ENCODE data around the gene CTNNAL1.
"Not testable (repeated sequence)": the region's sequence is repeated elsewhere in the genome, so short reads cannot be mapped to it uniquely, and the experiment has no call there.

Gene CTNNAL1

DNA sequence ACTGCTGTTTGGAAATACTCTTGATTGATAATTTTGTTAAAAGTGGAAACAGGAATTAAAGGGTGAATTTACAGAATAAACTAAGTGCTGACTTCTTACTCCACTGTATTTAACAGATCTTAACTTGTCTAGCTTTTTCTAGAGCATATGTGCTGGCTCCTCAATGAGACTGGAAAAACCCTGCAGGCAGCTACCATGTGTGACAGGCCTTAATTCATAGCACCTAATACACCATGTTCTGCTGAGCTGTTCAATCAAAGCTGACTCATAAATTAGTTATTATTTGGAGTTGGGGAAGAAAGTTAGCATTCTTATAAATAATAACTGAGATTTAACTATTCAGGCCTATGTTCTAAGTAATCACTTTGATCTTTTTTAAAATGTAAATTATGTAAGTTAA lies 29.4 kb downstream of the CTNNAL1 start:
- no peak for DNase-seq

DNA sequence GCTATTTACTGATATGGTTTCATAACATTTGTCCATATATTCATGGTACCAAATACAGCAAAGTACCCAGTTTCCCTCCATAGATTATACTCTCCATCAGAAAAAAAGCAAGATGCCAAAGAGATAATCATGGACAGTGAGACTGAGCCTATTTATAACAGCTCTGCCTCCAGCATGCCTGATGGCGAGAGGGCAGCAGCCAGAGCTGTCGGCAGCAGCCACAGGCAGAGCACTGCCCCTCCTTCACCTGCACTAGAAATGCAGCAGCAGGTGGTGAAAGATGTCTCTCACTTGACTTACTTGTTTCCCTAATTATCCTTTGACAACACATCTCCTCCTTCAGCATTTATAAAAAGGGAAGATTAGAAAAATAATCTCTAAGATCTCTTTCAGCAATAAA lies 32.4 kb downstream of the CTNNAL1 start:
- DNase-seq = no peak

DNA sequence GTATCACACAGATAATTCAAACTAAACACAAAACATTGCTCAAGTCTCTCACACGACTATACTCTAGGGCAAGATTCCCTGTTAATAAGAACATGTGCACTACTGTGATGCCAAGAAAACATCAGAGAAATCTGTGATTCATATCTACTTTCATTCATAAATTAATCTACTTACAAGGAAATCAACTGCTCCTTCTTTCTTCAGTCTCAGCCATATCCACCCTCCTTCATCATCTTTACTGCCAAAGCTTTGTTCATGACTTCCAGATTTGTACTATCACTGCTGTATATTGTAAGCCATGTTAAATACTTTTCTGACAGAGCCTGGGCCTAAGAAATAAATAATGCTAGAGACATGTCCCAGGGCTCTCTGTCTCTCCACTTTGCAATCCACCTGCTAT lies 35.1 kb downstream of the CTNNAL1 start:
- no peak for DNase-seq

DNA sequence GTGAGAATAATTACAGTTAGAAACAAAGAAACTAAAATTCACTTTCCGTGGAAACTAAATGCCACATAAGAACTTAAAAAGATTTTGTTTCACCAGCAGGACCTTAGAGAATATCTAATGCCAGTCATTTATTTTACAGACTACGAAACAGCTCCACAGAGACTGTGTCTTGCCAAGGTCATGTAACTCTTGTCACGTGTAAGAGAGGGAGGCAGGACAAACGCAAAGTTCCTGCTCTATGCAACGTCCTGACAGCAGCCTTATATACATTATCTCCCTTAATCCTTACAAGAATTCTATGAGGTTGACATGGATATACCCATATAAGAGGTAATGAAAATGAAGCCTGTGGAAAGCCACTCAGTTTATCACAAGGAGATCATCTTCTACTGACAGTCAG lies 39.4 kb downstream of the CTNNAL1 start:
- no peak for DNase-seq

DNA sequence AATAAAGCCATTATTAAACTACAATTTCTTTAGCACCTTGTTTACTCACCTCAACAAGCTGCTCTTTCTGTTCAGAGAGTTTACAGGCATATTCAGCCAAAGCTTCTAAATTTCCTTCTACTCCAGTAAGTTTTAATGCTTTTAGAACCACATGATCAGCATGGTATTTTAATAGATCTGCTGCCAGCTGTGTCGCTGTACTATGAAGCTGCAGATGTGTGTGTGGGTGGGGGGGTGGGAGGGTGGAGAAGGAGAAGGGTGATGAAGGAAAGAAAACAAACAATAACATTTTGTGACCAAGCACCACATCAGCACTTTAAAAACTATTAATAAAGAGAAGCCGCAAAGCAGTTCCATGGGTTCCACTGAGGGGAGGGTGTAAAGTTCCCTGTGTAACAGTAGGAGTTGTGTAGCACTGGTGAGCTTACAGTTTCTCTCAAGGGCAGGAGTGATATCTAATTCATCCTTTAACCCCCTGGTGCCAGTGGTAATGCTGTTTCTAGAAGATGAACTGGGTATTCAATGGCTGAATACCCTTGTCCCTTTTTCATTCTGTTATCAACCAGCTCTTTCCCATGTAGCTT lies 40.6 kb downstream of the CTNNAL1 start:
- no peak for DNase-seq

DNA sequence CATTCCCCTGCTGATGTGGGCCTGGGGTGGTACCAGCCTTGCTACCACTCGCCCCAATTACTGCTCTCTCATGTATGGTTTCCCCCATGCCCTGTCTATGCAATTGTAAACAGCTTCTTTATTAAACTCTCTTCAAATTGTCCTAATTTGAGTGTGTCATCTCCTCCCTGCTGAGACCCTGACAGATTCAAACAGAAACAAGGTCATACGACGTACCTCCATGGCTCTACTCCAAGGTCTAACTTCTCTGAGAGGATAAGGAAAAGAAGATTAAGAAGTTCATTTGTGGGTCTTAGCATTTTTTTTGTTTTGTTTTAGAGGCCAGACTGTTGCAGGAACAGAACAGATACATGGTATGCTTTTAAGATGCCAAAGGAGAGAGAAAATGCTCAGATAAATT lies 41.1 kb downstream of the CTNNAL1 start:
- no peak for DNase-seq

DNA sequence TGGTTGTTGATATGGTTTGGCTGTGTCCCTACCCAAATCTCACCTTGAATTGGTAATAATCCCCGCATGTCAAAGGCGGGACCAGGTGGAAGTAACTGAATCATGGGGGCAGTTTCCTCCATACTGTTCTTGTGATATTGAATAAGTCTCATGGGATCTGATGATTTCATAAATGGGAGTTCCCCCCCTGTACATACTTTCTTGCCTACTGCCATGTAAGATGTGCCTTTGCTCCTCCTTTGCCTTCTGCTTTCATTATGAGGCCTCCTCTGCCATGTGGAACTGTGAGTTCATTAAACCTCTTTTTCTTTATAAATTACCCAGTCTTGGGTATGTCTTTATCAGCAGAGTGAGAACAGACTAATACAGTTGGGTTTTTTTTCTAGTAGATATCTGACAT lies 41.9 kb downstream of the CTNNAL1 start:
- not testable (repeated sequence) for DNase-seq

DNA sequence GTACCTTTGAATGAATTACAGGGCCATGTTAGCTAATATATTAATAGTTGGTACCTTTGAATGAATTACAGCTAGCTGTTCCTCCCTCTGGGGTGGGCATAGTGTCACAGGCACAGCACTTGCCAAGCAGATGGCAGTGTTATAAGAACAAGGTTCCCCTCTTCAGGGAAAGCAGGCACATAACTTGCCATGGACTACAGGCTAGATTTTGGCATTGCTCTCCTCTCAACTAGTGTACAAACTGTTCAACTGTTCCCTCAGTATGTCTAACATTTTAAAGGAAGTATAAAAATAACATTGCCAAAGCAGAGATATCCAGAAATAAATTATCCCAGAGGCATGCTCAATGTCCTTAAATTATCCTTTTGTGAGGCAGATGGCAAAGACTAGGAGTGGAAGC lies 45.4 kb downstream of the CTNNAL1 start:
- no peak for DNase-seq

DNA sequence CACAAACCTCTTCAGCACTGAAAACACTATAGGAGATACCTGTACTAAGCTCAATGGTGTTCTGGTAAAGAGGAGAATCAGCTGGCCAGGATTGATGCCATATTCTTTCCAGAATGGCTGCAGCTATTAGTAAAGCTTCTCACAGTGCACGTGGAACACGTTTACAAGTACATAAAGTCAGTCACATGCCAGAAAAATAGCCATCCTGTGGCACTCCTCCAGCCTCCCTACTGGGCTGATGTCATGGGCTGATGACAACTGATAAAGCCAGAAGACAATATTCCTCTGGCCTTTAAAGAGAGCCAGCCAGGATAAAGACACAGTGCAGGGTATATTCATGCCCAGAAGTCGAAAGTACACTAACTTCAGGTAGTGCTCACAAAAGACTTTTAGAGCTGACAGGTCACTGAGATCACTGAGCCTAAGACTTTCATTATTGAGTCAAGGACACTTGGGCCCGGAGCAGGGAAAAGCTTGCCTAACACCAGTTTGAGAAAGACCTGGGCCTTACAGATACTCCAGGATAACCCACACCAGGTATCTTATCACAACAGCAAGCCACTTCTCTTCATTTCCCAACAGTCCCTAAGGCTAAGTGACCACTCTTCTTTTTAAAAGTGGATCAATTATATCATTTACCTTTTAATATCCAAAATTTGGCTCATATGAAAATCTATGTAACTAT lies 49.7 kb downstream of the CTNNAL1 start:
- DNase-seq = no peak

DNA sequence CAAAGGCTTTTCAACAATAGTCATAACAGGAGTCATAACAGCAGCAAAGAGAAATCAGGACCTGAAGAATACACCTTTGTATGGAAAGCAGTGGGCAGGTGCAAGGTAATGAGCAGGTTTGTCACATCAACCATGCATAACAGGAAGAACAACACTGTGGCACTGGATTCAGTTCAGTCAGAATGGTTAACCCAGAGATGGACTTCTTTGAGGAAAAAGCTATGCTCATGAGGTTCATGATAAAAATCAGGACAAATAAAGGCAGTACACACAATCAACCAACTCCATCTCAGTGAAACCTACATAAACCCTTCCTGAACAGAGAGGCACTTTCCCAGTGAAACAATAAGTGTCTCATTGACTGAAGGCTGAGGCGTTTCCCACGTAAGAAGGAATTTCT lies 52.1 kb downstream of the CTNNAL1 start:
- no peak for DNase-seq

DNA sequence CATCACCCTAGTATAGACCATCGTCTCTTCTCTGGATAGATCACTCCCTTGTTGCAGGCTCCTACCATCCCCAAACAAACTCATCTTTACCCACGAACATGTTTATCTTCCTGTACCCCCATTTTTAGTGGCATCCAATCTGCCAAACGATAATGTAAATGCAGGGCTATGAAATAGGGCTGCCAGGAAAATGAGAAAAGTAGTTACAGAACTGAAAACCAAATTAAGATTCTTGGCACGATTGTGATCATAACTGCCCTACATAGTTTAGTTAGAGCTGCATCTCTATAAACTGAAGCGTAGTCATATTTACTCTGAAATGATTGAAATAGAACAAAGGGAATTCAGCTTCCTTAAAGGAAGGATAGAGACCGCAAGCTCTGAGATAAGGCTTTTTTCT lies 53.0 kb downstream of the CTNNAL1 start:
- no peak for DNase-seq

DNA sequence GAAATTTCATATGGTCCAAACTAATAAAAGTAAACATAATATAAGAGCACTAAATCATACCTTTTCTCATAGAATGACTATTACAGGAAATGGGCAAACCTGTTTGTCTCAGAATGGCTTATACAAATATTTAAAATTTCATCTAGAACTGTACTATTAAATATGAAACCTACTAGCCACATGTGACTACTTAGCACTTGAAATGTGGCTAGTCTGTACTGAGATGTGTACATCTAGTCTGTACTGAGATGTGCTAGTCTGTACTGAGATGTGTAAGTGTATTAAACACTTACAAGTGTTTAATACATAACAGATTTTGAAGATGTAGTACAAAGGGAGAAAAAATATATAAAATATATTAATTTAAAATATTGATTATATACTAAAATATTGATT lies 56.7 kb downstream of the CTNNAL1 start:
- DNase-seq = no peak

DNA sequence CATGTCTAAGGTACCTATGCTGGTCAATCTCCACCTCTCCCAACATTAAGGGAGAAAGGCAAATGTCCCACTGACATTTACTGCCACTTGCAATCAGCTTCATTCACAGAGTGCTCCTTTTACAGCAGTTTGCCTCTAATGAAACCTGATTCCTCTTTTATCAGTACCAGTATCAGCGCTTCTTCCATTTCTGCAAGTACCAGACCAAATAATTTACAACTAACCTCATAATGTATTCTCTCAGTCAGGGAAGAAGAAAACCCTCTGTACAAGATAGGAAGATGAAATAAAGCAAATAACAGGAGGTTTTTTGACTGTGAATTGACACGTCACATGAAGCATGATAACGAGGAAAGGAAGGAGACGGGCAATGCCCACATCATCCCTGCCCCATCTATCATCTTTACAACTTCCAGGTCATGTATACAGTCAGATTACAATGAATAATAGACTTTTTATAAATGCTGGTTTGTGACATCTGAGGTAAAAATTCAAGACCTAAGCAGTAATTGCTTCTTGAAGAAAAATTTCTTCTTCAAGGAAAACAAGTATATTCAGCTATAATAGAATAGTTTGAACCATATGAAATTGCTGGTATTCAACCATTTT lies 57.2 kb downstream of the CTNNAL1 start:
- no peak for DNase-seq

DNA sequence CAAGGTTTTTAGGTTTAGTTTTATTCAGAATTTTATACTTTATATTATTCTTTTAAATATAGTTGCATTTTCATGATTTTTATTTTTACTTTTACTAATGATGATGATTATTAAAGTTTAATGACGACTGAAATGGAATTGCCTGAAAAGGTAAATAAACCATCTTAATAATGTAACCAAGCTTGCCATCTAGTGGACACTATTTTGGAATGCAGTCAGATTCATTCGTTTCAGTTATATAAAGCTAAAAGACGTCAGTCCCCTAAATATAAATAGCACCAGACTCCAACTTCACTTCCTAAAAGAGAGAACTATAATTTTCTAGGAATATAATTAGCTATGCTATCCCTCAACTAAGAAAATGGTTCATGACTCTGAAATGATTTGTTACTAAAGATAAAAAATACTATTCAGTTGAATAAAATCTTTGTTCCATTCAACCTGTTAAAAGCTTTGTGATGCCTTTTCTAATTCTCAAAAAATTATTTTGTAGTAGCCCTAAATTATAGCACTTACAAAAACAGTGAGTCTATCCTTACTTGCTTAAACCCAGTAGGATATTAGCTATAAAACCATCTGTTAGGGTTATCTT lies 59.2 kb downstream of the CTNNAL1 start:
- no peak for DNase-seq

DNA sequence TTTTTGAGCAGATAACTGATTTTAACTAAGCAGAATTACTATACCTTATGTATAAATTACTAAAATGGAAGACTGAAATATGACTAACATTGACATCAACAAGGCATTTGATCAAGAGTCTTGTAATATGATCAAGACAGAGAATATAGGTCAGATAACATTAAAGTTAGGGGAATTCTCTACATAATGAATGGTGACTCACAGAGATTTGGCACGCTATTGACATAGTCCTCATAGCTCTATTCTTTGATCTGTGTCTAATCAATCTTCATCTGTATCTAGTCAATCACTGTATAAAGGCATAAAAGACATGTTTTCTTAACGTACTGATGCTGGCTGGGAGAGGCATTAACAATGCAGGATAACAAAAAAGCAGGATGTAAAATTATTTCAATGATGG lies 61.7 kb downstream of the CTNNAL1 start:
- no peak for DNase-seq

DNA sequence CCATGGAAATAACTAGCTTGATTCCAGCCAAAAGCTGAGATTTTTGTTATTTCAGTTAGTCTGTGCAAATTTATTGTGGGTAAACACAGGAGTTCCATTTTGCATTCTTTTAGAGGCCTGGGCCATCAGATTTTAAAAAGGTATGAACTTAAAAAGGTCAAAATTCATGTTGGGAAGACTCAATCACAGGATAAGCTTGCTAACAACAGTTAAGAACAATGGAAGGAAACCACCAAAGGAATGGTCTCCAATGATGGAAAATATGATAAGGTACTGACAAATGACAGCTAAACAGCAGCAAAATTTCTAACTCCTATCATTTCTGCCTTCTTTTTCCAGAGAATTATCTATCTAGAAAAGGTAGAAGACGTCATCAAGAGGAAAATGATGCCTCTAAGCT lies 63.1 kb downstream of the CTNNAL1 start:
- no peak for DNase-seq

DNA sequence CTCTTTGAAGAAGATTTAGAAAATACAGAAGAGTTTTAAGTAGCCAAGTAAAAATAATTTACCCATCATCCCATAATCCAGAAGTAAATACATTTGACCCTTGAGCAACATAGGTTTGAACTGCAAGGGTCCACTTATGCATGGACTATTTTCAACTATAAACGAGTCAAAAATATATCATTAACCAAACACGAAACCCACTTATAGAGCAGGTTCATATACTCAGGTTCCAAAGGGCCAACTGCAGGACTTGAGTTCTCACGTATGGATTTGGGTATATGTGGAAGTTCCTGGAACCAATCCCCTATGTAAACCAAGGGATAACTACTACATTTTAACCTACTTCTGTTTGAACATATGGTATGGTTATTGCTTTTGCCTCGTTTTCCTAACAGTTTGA lies 73.3 kb downstream of the CTNNAL1 start:
- DNase-seq = no peak

DNA sequence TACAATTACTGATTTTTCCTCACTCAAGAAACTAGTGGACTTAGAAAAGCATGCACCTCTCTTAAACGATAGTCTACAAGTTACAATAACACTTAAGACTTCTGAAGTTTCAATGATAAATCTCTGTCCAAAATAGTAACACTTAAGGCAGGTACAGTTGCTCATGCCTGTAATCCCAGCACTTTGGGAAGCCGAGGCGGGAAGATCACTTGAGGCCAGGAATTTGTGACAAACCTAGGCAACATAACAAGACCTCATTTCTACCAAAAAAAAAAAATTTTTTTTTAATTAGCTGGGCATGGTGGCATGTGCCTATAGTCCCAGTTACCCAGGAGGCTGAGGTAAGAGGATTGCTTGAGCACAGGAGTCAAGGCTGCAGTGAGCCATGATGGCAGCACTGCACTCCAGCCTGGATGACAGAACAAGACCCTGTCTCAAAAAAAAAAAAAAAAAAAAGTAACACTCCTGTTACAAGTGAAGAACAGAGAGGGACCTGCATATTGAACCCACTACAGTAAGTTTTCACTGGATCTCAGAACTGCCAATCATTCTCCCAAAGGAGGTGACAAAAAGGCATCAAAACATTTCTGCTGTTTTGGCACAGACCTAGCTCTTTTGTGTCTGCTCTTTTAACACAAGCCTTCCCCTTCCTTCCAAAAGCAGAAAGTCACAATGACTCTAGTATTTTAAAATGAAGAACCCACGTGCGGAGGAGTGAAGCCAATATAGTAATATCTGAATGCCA lies 75.6 kb downstream of the CTNNAL1 start:
- DNase-seq = no peak

DNA sequence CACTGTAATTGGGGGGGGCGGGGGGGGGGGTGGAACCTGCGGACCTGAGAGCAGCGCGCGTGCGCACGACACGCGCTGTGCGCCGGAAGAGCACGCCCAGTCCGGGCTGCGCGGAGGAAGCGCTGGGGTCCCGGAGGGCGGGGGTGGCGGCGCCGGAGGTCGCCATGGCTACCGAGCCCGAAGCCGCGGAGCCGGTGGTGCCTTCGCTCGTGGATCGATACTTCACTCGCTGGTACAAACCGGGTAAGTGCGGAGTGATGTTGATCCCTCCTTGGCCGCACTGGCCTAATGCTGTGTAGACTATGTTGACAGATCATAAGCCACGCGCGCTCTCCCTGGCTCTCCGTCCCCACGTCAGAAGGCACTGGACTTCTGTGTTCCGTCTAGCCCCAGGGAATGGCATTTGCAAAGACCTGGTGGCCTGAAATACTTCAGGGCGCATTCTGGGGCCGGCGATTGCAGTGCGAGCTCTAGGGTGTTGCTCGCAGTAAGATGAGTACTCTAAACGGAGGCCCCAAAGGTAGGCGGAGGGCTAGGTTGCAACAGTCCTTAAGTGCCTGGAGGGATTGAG lies 78.9 kb downstream of the CTNNAL1 start, which contains the start of gene ABITRAM:
Gene ABITRAM, plus strand, starts transcription at position 78 of the 571 bp plus-strand sequence. Its CDS starts 87 bp downstream, at position 165.
- peak in 1 of 2 experiments; percentile 82 for DNase-seq

DNA sequence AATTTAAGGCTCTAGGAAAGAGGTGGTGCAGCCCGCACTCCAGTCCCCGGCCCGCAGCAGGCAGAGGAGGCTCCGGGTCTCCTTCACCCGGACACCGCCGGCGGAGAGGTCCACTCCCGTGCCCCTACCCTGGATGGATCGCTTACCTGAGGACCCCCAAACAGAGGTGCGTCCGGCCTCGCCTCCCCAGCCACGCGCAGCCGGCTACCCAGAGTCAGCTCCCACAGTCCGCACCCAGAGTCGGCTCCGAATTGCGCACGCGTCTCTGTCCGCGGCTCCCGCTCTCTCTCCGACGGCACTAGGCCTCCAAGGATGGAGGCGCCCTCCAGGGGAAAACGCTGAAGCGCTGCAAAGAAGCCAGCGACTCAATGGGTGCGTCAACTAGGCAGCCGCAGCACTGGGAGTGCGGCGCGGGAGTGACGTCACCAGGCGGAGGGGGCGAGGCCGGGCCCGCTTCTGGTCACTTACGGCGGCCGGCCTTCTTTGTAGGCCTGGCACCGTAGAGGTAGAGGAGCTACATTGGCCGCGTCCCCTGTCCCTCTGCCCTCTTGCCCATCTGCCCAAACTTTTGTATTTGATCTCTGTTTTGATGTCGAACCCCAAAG lies 79.5 kb downstream of the CTNNAL1 start, which contains the start of gene ELP1:
Gene ELP1, minus strand, starts transcription at position 407 of the 605 bp plus-strand sequence. CDS start 2,978 bp downstream, outside the sequence.
- DNase-seq = peak; percentile 93 to 94

DNA sequence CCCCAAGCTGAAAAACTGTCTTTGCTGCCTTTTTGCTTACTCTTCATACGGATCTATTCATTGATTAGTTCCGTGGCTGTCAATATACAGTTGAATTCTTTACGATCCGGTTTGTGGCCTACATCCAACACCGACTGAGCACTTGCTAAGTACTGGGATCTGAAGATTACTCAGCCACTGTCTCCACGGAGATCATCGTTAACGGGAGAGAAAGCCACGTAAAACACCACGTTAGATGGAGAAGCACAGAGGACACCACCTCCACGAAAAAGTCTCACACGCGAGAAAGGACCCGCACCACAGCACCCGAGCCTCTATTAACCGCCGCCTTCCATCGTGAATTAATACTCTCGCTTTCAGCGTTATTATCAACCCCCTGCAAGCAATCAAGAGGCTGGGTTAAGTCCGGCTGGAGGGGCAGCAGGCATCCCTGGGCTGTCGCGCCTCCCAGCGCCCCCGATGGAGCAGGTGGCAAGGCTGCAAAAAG lies 80.0 kb downstream of the CTNNAL1 start:
- no peak for DNase-seq

DNA sequence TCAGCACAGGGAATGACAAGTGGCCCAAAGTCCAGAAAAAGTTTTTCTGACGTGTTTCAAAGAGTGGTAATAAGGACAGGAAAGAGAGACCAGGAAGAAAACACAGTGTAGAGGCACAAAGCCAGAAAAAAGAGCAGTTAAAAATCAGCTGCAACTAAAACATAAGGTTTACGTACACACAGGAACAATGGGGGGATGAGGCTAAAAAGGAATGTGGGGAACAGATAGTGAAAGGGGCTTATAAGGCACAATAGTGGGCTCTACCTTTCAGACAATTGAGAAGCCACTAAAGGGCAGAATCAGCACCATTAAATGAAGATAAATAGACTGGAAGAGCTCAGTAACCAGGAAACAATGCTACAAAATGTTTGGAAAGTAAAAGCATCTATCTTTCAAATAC lies 84.9 kb downstream of the CTNNAL1 start:
- no peak for DNase-seq
